Vagina (tissue), 2 donors: Measurements from ENCODE around the gene TRIM65. TPM values are rescaled to one million over a fixed set of nuclear protein-coding genes. Genes with fewer than 3 reads are reported as not detected.

ENCODE experiments used
- DNase-seq, 2 donors: peaks; one replicate each; pipeline ENCODE4 v3.0.0-alpha.2; 2017; ENCODE audit errors: extremely low spot score in 2 of 2
- H3K27ac ChIP-seq: fragments of 200-600 bp; sonication (generic); one replicate; pipeline ENCODE4 v1.5.1; 2019
- H3K27me3 ChIP-seq: fragments of 200-600 bp; sonication (generic); one replicate; pipeline ENCODE4 v1.5.1; 2019
- H3K36me3 ChIP-seq, 2 donors: fragments of 200-600 bp; sonication (generic); one replicate each; pipeline ENCODE4 v1.5.1; 2017 to 2019
- H3K4me1 ChIP-seq: fragments of 200-600 bp; sonication (generic); one replicate; pipeline ENCODE4 v1.5.1; 2019
- H3K4me3 ChIP-seq, 2 donors: fragments of 200-600 bp; sonication (generic); 1 replicate in 1 of 2; 2 replicates in 1 of 2; pipeline ENCODE4 v1.5.1; 2016 to 2019
- H3K9me3 ChIP-seq: fragments of 200-600 bp; sonication (generic); one replicate; pipeline ENCODE4 v1.5.1; 2019
- POLR2A ChIP-seq, 2 donors: fragments of 450-650 bp; IDR thresholded peaks; one replicate each; pipeline ENCODE4 v1.6.1; 2017; ENCODE audit warnings: antibody characterized with exemption in 2 of 2, mild to moderate bottlenecking in 2 of 2, moderate library complexity in 2 of 2
- POLR2AphosphoS5 ChIP-seq, 2 donors: sonication (generic); formaldehyde crosslinking; IDR thresholded peaks; one replicate each; pipeline ENCODE4 v1.9.0; 2017; ENCODE audit warnings: antibody characterized with exemption in 2 of 2, mild to moderate bottlenecking in 2 of 2, low read depth in 1 of 2; ENCODE audit not compliant: insufficient read depth in 1 of 2
- intact Hi-C: fragments of 100-400 bp; cut with DNase I; formaldehyde crosslinking; loops from one replicate; pipeline ENCODE4 v1.15.1; 2023
- total RNA-seq: library from RNA; depleted of rRNA; stranded (reverse); fragments of >200 nt; gene quantifications from one replicate; pipeline ENCODE4 v1.2.3, GENCODE V29; 2016
- TF ChIP-seq, protein P1 (sequence below), 3 experiments: fragments of 450-650 bp in 2 of 3; fragments of 200-600 bp in 1 of 3; sonication (generic) in 1 of 3; IDR thresholded peaks; one replicate each; pipeline ENCODE4 v1.5.1; 2017 to 2019; ENCODE audit warnings: antibody characterized with exemption in 3 of 3, mild to moderate bottlenecking in 2 of 3, moderate library complexity in 2 of 3

The TRIM65 gene
- total RNA-seq, 1 donor from 2014 or later: 59.9 TPM

GRCh38 chr17:75919611-75920010 lies 22.9 kb upstream of the TRIM65 start:
- no peak for DNase-seq
- intact Hi-C loops: no loop called here
- H3K9me3 ChIP-seq: no peaks in the 10 kb centered on the region
- no peak overlapping the region for H3K27ac ChIP-seq
- no peak overlapping the region for H3K4me3 ChIP-seq
- H3K27me3 ChIP-seq: no peaks in the 10 kb centered on the region
- no peaks in the 10 kb centered on the region for H3K36me3 ChIP-seq
- TF ChIP-seq, protein P1, sequence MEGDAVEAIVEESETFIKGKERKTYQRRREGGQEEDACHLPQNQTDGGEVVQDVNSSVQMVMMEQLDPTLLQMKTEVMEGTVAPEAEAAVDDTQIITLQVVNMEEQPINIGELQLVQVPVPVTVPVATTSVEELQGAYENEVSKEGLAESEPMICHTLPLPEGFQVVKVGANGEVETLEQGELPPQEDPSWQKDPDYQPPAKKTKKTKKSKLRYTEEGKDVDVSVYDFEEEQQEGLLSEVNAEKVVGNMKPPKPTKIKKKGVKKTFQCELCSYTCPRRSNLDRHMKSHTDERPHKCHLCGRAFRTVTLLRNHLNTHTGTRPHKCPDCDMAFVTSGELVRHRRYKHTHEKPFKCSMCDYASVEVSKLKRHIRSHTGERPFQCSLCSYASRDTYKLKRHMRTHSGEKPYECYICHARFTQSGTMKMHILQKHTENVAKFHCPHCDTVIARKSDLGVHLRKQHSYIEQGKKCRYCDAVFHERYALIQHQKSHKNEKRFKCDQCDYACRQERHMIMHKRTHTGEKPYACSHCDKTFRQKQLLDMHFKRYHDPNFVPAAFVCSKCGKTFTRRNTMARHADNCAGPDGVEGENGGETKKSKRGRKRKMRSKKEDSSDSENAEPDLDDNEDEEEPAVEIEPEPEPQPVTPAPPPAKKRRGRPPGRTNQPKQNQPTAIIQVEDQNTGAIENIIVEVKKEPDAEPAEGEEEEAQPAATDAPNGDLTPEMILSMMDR (IDR thresholded peaks at IDR 0.05): no peak
- TF ChIP-seq POLR2AphosphoS5 (IDR thresholded peaks at IDR 0.05; ENCODE audit: insufficient read depth in 1 of 2, low read depth in 1 of 2): no peak
- TF ChIP-seq POLR2A (IDR thresholded peaks at IDR 0.05): no peak
- H3K4me1 ChIP-seq: no peaks in the 10 kb centered on the region

DNA sequence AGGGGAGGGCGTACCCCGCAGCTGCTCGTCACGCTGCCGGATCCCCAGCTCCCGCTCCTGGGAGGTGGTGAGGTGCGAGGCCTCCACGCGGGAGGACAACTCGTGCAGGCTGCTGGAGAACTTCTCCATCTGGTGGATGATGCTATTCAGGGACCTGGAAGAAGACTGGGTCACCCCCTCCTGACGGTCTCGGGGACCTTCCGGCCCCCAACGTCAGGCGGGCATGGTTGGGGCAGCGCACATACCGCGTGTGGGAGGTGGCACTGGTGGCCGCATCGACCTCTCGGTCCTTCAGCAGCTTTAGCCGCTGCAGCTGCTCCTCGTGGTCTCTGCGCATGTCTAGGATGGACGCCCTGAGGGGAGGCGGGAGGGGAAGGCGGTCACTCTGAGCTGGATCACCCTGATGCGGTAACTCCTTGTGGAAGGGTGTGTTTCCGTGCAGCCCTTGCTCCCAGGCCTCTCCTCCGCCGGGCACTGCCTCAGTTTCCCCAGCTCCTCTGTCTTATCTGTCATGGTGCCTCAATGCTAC lies 21.2 kb upstream of the TRIM65 start:
- H3K27ac ChIP-seq: no peak overlapping the region
- DNase-seq: no peak
- no peak overlapping the region for H3K4me3 ChIP-seq
- intact Hi-C loops: no loop called here
- H3K36me3 ChIP-seq: no peaks in the 10 kb centered on the region
- H3K27me3 ChIP-seq: no peaks in the 10 kb centered on the region
- H3K4me1 ChIP-seq: no peaks in the 10 kb centered on the region
- TF ChIP-seq POLR2AphosphoS5 (IDR thresholded peaks at IDR 0.05; ENCODE audit: insufficient read depth in 1 of 2, low read depth in 1 of 2) (no peak), POLR2A (IDR thresholded peaks at IDR 0.05) (no peak)
- TF ChIP-seq, protein P1 (IDR thresholded peaks at IDR 0.05): no peak
- H3K9me3 ChIP-seq: no peaks in the 10 kb centered on the region

DNA sequence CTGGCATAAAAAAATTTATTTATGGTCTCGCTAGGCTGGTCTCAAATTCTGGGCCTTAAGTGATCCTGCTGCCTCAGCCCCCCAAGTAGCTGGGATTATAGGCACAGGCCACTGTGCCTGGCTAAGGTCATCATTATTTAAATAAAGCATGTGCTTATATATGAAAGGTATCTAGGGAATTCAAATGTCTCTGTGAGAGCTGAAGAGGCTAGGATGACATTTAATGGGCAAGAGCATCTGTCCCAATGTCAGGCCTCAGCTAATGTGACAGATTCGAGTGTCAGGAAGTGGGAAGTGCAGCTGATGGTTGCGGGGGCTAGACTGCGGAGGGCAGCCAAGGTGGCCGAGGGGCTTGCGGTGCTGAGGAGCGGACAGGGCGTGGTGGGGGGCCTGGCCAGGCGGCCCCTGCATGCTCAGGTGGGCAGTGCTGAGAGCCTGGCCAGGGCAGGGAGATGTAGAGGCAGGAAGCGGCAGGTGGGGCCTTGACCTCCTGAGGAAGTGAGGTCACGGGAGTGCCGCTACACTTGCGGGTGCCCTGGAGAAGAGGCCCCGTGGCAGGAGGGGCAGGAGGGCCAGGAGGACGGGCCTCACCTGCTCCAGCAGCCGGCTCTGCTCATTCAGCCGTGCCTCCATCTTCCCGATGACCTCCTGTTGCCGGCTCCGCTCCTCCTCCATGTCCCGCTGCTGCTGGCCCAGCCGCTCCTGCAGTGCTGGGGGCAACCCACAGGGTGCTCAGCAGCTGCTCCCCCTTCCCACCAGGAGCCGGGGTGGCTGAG lies 20.6 kb upstream of the TRIM65 start:
- TF ChIP-seq POLR2A (IDR thresholded peaks at IDR 0.05): no peak
- TF ChIP-seq POLR2AphosphoS5 (IDR thresholded peaks at IDR 0.05; ENCODE audit: insufficient read depth in 1 of 2, low read depth in 1 of 2): no peak
- TF ChIP-seq, protein P1 (IDR thresholded peaks at IDR 0.05): no peak
- Histone ChIP-seq H3K27me3 (no peaks in the 10 kb centered on the region), H3K4me1 (no peaks in the 10 kb centered on the region), H3K36me3 (no peaks in the 10 kb centered on the region), H3K27ac (no peak overlapping the region), H3K4me3 (no peak overlapping the region), H3K9me3 (no peaks in the 10 kb centered on the region)
- DNase-seq: no peak
- intact Hi-C loops: no loop called here

DNA sequence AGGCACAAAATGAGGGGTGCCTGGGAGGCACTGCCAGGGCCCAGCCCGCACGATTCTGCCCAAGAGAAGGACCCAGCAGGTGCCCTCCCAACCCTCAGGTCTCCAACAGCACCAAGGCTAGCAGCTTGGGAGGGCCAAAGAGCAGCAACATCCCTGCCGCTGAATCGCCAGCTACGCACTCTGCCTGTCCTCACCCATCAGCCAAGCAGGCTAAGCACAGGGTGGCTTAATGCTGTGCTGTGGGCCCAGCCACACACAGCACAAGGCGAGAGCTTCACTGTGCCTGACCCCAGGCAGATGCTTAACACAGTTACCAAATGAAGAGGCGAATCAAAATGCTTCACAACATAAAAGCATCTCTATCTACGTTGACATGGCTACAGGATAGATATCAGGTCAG lies 18.5 kb upstream of the TRIM65 start:
- DNase-seq: no peak
- H3K27ac ChIP-seq: no peak overlapping the region
- no peaks in the 10 kb centered on the region for H3K9me3 ChIP-seq
- intact Hi-C loops: no loop called here
- no peak overlapping the region for H3K4me3 ChIP-seq
- TF ChIP-seq POLR2A (IDR thresholded peaks at IDR 0.05) (no peak), POLR2AphosphoS5 (IDR thresholded peaks at IDR 0.05; ENCODE audit: insufficient read depth in 1 of 2, low read depth in 1 of 2) (no peak)
- TF ChIP-seq, protein P1 (IDR thresholded peaks at IDR 0.05): no peak
- H3K4me1 ChIP-seq: peaks cover 6% of the 10 kb centered on the region
- no peaks in the 10 kb centered on the region for H3K36me3 ChIP-seq
- H3K27me3 ChIP-seq: no peaks in the 10 kb centered on the region
